Right ventricle myocardium superior (tissue), 1 donor: ENCODE data around the gene ABHD15. TPM values are rescaled to one million over a fixed set of nuclear protein-coding genes. Genes with fewer than 3 reads are reported as not detected.

Source experiments
- ATAC-seq: fragments of 200-7000 bp; cut with Tn5 transposase; one replicate; pipeline ENCODE4 v1.9.1; 2020; ENCODE audit warnings: mild to moderate bottlenecking; ENCODE audit not compliant: poor library complexity
- DNase-seq: peaks from one replicate; pipeline ENCODE4 v3.0.0-alpha.2; 2020
- intact Hi-C: fragments of 100-400 bp; cut with DNase I; formaldehyde crosslinking; loops from one replicate; pipeline ENCODE4 v1.11.2; 2022
- long read RNA-seq: library from polyadenylated mRNA; unstranded; transcript quantifications from one replicate; pipeline ENCODE4 v2.0.0, GENCODE V29; 2021
- total RNA-seq: library from RNA; stranded (reverse); fragmentation: NEBNext Ultra II Directional; extraction: Animal tissue kit (Norgen Biotek cat#: 25700); gene quantifications from one replicate; pipeline ENCODE4 v1.2.1, GENCODE V29; 2021
- donor health status: DM: no; HTN: yes; CAD: no; lungs with severe emphysema.

The ABHD15 gene, protein sequence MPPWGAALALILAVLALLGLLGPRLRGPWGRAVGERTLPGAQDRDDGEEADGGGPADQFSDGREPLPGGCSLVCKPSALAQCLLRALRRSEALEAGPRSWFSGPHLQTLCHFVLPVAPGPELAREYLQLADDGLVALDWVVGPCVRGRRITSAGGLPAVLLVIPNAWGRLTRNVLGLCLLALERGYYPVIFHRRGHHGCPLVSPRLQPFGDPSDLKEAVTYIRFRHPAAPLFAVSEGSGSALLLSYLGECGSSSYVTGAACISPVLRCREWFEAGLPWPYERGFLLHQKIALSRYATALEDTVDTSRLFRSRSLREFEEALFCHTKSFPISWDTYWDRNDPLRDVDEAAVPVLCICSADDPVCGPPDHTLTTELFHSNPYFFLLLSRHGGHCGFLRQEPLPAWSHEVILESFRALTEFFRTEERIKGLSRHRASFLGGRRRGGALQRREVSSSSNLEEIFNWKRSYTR
- 7.0 TPM for total RNA-seq
- long read RNA-seq, transcript ABHD15-201 (2 exons, 3,592 nt), result major isoform, 32 of 32 reads
- long read RNA-seq, partial matches to known transcripts, result 0 of 32 reads
- long read RNA-seq, other reads (novel, unspliced or antisense), result 0 of 32 reads

DNA sequence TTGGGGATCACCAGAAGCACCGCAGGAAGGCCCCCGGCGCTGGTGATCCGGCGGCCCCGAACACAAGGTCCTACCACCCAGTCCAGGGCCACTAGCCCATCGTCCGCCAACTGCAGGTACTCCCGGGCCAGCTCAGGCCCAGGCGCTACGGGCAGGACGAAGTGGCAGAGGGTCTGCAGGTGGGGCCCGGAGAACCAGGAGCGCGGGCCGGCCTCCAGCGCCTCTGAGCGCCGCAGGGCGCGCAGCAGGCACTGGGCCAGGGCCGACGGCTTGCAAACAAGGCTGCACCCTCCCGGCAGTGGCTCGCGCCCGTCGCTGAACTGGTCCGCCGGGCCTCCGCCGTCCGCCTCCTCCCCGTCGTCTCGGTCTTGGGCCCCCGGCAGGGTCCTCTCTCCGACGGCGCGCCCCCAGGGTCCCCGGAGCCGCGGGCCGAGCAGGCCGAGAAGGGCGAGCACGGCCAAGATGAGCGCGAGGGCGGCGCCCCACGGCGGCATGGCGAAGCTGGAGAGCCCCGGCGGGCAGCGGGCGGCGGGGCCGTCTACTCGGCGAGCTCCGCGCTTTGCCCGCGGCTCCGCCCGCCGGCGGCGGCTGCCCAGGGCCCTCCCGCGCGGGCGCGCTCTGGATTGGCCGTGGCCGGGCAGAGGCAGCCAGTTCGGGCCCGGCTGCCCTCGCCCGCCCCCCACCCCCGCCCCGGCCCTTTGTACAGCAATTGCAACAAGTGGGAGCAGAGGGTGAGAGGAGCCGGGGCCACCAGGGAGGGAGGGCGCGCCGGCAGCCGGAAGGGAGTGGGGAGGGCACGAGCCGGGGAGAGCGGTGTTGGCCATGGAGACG, at the start of gene ABHD15:
Gene ABHD15 (minus strand): TSS at position 565 of the 831 bp plus-strand sequence. CDS start 71 bp downstream, at position 494.
- ATAC-seq, result peak; percentile 59
- intact Hi-C loops, result no loop called here
- peak; percentile 85 for DNase-seq

DNA sequence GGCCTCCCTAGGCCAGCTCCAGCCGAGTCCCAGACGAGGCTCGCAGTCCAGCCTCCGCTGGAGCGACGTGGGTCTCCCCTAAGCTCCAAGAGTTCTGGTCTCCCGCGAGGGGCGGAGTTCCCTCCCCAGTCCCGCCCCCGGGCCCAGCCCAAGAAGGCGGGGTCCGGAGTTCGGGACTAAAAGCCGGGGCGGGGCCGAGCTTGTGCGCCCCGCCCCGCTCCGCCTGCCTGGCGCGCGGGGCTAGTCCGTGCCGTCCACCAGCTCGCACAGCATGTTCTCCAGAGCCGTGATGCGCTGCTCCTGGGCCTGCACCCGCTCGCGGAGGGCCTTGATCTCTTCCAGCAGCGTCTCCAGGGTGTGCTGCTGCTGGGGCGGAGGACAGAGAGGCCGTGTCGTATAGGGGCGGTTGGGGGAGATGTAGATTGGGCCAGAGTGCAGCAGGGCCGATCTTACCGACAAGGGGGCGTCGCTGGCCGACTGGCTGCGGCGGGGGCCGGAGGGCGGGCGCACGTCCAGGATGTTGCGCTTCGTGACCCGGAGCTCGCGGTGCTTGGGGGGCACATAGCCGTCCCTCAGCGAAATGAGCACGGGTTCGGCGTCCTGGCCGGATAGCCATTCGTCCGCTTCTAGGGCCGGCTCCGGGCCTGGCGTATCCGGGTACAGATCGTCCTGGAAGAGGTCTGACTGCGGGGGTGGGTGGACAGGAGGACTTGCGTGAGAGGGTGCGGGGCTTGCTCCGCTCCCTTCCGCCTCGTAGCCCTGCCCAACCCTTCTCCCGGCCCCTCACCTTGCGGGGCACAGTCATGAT, 48.9 kb upstream of the ABHD15 start:
- intact Hi-C loops, result no loop called here
- DNase-seq (peak; percentile 93), ATAC-seq (peak; percentile 59)

DNA sequence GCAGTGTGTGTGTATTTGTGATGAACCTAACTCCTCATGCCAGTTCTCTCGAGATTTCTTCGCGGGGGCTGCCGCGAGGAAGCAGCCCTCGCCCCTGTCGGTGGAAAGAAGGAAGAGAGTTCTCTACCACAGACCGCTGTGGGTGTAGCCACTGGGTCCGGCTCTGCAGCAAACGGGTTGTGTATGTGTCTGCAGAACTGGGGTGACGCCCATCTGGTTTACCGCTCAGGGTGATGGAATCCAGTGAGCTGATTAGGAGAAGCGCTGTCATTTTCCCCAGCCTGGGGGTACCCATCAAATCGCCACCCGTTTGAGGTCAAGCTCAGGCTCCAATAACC, 48.2 kb upstream of the ABHD15 start:
- intact Hi-C loops, result no loop called here
- DNase-seq, result no peak

DNA sequence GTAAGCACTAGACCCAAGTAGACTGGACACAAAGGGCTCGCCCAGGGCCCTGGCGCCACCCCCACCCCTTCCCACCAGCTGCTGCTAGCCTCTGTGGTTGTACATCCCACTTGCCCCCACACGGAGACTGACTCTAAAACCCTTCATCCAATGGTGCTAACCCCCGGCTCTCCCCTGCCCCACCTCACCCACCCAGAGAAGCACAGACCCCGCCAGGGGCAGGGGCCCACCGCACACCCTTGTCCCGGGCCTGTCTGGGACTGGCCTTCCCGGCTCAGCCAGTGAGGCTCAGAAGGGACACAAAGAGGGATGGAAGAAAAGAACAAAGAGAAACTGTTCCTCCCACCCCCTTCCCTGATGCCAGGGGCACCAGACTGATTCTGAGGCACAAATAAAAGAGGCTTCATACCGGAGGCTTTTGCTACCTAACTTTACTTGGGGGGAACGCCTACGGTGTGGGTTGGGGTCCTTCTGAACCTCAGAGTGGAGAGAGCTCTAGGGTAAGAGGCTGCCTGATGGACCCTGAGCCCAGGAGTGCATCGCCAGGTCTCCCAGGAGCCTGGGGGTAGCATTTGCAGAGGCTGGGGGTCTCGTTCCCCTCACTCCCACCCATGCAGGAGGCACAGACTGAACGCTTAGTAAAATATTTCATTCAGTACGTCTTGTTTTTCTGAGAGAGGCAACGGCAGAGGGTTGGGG, 47.7 kb upstream of the ABHD15 start:
- DNase-seq (no peak), ATAC-seq (no peak)
- intact Hi-C loops, result no loop called here

More for the DNA sequence above, 48.2 kb upstream of the ABHD15 start:
- ATAC-seq, result no peak

DNA sequence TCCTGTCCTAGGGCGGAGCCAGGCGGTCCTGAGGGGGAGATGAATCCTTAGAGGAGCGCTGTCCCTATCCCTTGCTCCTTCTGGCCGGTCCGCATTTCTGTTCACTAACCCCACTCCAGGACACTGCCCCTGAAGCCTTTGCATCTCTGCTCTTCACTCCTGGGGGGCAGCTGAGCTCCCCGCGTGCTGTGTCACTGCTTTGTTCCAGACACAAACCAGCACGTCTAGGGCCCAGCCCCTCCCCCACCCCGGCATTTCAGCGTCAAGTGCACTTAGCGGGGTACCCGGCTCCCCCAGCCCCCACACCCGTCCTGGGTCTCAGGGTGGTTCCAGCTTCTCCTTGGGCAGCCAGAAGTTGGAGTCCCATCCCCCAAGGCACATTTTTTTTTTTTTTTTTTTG, 47.0 kb upstream of the ABHD15 start:
- intact Hi-C loops, result no loop called here
- ATAC-seq (no peak), DNase-seq (no peak)

DNA sequence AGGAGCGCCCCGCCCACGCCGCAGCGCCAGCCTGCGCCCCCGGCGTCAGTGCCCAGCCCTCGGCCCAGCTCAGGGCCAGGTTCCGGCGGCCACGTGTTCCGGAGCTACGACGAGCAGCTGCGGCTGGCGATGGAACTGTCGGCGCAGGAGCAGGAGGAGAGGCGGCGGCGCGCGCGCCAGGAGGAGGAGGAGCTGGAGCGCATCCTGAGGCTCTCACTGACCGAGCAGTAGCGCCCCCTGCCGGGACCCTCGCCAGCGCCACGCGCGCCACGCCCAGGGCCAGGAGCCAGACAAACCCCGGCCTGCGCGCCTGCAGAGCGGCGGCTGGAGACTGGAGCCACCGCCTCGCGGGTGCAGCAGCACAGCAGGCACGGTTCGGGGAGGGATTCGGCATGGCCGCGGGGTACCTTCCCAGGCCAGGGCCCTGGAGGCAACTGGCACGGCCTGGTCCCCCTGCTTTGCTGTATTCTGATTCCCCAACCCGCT, 46.6 kb upstream of the ABHD15 start:
- DNase-seq (peak; percentile 98), ATAC-seq (peak; percentile 82)
- intact Hi-C loops, result no loop called here

DNA sequence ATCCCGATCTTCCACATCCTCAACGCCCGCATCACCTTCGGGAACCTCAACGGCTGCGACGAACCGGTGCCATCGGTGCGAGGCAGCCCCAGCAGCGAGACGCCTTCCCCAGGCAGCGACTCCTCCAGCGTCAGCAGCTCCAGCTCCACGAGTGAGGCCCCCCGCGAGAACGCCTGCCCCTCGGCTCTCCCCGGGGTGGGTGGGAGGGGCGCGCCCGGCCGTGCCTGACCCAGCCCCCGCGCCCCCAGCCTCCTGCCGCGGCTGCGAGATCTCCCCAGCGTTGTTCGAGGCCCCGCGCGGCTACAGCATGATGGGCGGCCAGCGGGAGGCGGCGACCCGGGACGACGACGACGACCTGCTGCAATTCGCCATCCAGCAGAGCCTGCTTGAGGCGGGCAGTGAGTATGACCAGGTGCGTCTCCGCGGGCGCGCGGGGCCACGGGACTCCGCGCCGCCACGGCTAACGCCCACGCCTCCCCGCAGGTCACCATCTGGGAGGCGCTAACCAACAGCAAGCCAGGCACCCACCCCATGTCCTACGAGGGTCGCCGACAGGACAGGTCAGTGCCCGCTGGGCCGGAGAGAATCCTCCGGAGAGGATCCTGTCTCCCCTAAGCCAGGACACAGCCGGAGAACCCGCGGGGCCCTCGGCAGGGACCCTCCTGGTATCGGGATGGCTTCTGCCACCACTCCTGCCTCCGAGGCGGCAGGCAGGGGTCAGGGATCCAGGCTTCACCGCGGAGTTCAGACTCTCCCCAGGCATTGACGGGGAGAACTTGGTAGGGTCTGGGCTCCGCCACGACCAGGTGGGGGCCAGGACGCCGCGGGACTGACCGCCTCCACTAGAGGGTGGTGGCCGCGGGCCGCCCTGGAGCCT, 45.8 kb upstream of the ABHD15 start:
- no peak for DNase-seq
- intact Hi-C loops, result no loop called here
- peak; percentile 3 for ATAC-seq

DNA sequence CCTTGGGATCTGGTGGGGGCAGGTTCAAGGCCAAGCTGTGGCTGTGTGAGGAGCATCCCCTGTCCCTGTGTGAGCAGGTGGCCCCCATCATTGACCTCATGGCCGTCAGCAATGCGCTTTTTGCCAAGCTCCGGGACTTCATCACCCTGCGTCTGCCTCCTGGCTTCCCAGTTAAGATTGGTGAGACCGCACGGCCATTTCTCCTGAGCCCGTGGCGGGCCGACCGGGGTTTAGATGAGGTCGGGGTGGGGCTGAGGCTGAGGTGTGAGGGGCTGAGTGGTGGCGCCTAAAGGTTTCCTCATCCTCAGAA, 45.2 kb upstream of the ABHD15 start:
- intact Hi-C loops, result no loop called here
- DNase-seq (no peak), ATAC-seq (no peak)

DNA sequence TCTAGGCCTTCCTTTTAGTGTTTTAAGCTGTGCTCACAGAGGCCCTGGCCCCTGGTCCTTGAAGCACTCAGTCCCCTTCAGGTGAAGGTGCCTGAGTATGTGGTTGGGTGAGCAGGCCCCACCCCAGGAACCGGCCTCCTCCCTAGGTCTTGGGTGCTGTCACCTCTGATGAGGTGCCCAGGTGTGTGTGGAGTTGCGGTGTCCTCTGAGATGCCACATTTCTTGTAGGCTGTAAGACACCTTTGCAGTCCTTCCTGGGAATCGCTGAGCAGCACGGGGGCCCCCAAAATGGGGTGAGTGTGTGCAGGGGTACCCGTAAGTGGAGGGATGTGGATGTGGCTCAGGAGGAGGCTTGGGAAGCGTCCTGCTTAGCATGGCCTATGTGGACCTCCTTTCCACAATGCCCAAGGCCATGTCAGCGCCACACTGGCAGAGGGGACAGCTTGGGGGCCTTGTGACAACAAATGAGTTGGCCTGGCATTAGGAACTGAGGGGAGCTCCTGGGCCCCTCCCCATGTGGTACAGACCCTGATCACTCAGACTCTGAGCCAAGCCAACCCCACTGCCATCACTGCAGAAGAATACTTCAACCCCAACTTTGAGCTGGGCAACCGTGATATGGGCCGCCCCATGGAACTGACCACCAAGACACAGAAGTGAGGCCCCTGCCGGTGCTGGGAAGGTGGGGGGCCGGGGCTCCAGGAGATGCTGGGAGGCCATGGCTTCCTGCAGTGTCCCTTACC, 44.7 kb upstream of the ABHD15 start:
- intact Hi-C loops, result no loop called here
- ATAC-seq (no peak), DNase-seq (no peak)

DNA sequence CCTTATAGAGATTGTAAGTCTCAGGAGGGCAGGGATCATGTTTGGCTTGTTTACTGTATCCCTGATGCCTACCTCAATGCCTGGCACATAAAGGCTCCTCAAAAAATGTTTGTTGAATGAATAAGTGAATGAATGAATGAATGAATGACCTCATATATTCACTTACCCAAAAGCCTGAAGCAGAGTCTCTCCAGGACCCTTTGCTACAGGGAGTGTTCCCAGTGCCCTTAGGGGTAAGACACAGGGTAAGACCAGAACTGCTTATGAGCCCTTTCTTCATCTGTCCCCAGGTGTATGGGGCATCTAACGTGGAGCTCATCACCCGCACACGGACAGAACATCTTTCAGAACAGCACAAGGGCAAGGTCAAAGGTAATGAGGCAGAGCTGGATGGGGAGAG, 43.6 kb upstream of the ABHD15 start:
- DNase-seq, result no peak
- ATAC-seq, result no peak
- intact Hi-C loops, result no loop called here

DNA sequence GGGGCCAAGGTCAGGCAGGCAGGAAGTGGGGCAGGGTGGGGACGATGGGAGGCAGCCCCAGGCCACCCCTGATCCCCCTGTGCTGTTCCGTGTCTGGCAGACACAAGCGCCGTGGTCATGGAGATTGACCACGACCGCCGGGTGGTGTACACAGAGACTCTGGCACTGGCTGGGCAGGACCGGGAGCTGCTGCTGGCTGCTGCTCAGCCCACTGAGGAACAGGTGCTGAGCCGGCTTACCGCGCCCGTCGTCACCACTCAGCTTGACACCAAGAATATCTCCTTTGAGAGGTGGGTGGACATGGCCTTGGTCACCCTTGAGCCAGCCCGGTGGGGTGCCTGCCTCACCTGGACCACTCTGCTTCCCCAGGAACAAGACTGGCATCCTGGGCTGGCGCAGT, 42.1 kb upstream of the ABHD15 start:
- no peak for ATAC-seq
- intact Hi-C loops, result no loop called here
- no peak for DNase-seq

DNA sequence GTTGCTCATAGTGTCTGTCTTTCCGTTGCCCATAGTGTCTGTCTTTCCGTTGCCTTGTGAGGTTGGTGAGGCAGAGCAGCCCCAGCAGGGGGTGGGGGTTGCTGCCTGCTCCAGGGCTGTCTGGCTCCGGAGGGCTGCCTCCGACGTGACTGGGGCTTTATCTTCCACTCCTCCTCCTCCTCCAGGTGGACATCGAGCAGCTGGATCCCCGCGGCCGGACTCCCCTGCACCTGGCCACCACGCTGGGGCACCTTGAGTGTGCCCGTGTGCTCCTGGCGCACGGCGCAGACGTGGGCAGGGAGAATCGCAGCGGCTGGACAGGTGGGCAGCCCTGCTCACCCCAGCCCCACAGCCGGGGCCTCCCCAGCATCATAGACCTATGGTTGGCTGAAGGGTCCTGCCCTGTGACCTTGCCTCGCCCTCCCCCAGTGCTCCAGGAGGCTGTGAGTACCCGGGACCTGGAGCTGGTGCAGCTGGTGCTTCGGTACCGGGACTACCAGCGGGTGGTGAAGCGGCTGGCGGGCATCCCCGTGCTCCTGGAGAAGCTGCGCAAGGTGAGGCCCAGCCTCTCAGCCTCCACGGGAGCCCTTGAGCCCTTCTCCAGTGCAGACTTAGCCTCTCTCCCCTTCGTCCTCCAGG, 40.8 kb upstream of the ABHD15 start:
- DNase-seq (no peak), ATAC-seq (no peak)
- intact Hi-C loops, result no loop called here

DNA sequence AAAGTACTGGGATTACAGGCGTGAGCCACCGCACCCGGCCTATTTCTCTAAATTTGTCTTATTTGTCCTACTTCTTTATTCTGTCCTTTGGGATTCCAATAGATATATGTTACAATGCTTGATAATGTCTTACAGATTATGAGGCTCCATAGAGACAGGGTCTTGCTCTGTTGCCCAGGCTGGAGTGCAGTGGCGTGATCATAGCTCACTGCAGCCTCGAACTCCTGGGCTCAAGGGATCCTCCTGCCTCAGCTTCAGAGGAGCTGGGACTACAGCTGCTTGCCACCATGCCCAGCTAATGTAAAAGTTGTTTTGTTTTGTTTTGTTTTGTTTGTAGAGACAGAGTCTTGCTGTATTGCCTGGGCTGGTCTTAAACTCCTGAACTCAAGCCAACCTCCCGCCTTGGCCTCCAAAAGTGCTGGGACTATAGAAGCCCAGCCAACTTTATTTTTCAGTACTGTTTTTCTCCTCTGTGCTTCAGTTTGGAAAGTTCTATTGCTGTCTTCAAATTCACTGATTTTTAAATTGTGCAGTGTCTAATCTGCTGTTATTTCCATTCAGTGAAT, 36.4 kb upstream of the ABHD15 start:
- intact Hi-C loops, result no loop called here
- no peak for ATAC-seq
- DNase-seq, result peak; percentile 54

DNA sequence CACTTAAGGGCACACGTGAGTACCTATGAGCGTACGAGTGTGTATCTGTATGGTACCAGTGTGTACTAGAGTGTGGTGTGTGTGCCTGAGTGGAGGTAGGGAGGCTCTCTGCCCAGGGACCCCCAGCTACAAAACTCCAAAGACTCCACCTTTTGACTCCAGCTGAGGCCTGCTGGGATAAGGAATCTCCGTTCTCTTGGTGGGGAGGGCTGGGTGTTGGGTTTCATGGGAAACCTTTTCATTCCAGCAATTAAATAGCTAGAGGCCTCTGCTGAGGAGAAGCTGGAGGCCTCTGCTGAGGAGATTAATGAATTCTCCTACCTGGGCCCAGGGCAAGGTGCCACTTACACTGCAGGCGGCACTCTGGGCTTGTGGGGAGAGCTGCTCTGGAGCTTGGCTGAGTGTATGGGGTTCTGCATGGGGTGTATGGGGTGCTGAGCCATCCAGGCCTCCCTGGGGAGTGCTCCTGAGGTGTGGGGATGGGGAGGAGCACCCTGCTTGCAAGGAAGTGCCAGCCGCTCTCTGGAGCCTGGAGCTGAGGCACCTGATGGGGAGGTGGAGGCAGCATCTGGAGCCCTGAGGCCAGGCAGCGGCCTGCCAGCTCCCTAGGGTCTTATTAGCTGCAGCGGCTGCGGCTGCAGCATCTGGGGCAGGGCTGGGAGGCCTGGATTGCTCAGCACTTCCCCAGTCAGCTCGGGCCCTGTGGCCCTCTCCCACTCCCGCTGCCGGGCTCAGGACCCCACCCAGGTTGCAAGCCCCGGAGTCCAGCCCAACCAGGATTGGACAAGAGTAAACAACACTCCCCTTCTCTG, 30.7 kb upstream of the ABHD15 start:
- DNase-seq (no peak), ATAC-seq (no peak)
- intact Hi-C loops, result no loop called here

DNA sequence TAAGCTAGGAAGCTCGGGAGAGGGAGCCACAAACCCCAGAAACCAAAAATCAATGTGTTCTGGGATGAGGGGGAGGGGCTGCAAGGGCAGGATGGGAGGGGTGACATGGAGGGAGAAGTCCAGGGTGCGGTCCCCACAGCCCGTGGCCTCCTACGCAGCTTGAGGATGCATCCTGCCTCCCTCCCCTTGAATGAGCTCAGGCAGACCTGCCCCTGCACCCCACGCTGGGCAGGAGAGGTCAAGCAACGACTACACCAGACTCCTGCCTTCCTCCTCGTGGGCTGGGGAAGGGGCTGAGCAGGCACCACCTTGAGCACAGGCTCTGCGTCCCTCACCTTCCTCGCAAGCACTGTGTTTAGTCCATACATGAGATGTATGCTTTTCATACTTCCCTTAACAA, 30.0 kb upstream of the ABHD15 start:
- peak; percentile 49 for DNase-seq
- ATAC-seq, result no peak
- intact Hi-C loops, result no loop called here
